GM23338 (cell line): ENCODE data around the gene ENTPD3. TPM values are rescaled to one million over a fixed set of nuclear protein-coding genes. Genes with fewer than 3 reads are reported as not detected.

Experiments used
- ATAC-seq: fragments of 200-7000 bp; cut with Tn5 transposase; 3 replicates; pipeline ENCODE4 v1.9.1; 2020
- DNase-seq: peaks from one replicate; pipeline ENCODE4 v3.0.0-alpha.2; 2015; ENCODE audit warnings: low spot score
- H2AFZ ChIP-seq: fragments of 200-600 bp; sonication (generic); 2 replicates; pipeline ENCODE4 v1.8.0; 2016; ENCODE audit warnings: antibody characterized with exemption, mild to moderate bottlenecking, moderate library complexity
- H3F3A ChIP-seq: fragments of 200-600 bp; sonication (generic); replicated peaks from 2 replicates; pipeline ENCODE4 v1.8.0; 2017; ENCODE audit warnings: antibody characterized with exemption, mixed run types, low read depth
- H3K27ac ChIP-seq: fragments of 200-600 bp; sonication (generic); 2 replicates; pipeline ENCODE4 v1.6.1; 2016; ENCODE audit warnings: low read depth
- H3K27me3 ChIP-seq: fragments of 200-600 bp; sonication (generic); 2 replicates; pipeline ENCODE4 v1.8.0; 2016; ENCODE audit warnings: mild to moderate bottlenecking, mixed run types, moderate library complexity; ENCODE audit not compliant: insufficient read depth
- H3K36me3 ChIP-seq: fragments of 200-600 bp; sonication (generic); 2 replicates; pipeline ENCODE4 v1.8.0; 2016; ENCODE audit warnings: mild to moderate bottlenecking; ENCODE audit not compliant: insufficient read depth
- H3K4me1 ChIP-seq: fragments of 200-600 bp; sonication (generic); 2 replicates; pipeline ENCODE4 v1.8.0; 2016; ENCODE audit warnings: mild to moderate bottlenecking, moderate library complexity; ENCODE audit not compliant: insufficient read depth
- H3K4me2 ChIP-seq: fragments of 200-600 bp; sonication (generic); 2 replicates; pipeline ENCODE4 v1.7.1; 2017; ENCODE audit warnings: mixed run types
- H3K4me3 ChIP-seq: fragments of 200-600 bp; sonication (generic); 2 replicates; pipeline ENCODE4 v1.6.1; 2016; ENCODE audit warnings: mixed run types
- H3K79me2 ChIP-seq: fragments of 200-600 bp; sonication (generic); replicated peaks from 2 replicates; pipeline ENCODE4 v1.8.0; 2017; ENCODE audit warnings: mild to moderate bottlenecking; ENCODE audit not compliant: insufficient read depth
- H3K9me2 ChIP-seq: fragments of 200-600 bp; sonication (generic); 2 replicates; pipeline ENCODE4 v1.8.0; 2017; ENCODE audit not compliant: insufficient read depth
- H4K20me1 ChIP-seq: fragments of 200-600 bp; sonication (generic); replicated peaks from 2 replicates; pipeline ENCODE4 v1.8.0; 2017; ENCODE audit warnings: mild to moderate bottlenecking; ENCODE audit not compliant: insufficient read depth
- H3K27ac Mint-ChIP-seq: 2 replicates; pipeline ENCODE4 v1.8.0; 2020; ENCODE audit warnings: inconsistent platforms, mild to moderate bottlenecking, moderate library complexity, mixed read lengths
- H3K27me3 Mint-ChIP-seq: 3 replicates; pipeline ENCODE4 v1.8.0; 2022; ENCODE audit warnings: low read depth, mild to moderate bottlenecking, moderate library complexity, mixed read lengths, inconsistent platforms; ENCODE audit not compliant: insufficient read depth, poor library complexity
- H3K36me3 Mint-ChIP-seq: 3 replicates; pipeline ENCODE4 v1.8.0; 2021; ENCODE audit warnings: low read depth, mild to moderate bottlenecking, inconsistent platforms, moderate library complexity, mixed read lengths
- H3K4me1 Mint-ChIP-seq: 3 replicates; pipeline ENCODE4 v1.8.0; 2020; ENCODE audit warnings: mild to moderate bottlenecking, inconsistent platforms, mixed read lengths
- H3K4me3 Mint-ChIP-seq: 3 replicates; pipeline ENCODE4 v1.8.0; 2021; ENCODE audit warnings: moderate library complexity, mild to moderate bottlenecking, inconsistent platforms, mixed read lengths
- H3K9me3 Mint-ChIP-seq: 3 replicates; pipeline ENCODE4 v1.8.0; 2020; ENCODE audit warnings: moderate library complexity, mild to moderate bottlenecking, inconsistent platforms, mixed read lengths
- CREB1 ChIP-seq: fragments of 250-450 bp; sonication (Bioruptor Pico); IDR thresholded peaks from 2 replicates; pipeline ENCODE4 v1.5.0; 2020; ENCODE audit warnings: low read depth, mild to moderate bottlenecking, moderate library complexity
- EZH2 ChIP-seq: fragments of 200-600 bp; sonication (generic); IDR thresholded peaks from one replicate; pipeline ENCODE4 v1.8.0; 2017; ENCODE audit warnings: antibody characterized with exemption, mild to moderate bottlenecking, low read depth; ENCODE audit not compliant: unreplicated experiment
- EZH2phosphoT487 ChIP-seq: fragments of 200-600 bp; sonication (generic); IDR thresholded peaks from one replicate; pipeline ENCODE4 v1.8.1; 2018; ENCODE audit warnings: antibody characterized with exemption; ENCODE audit not compliant: unreplicated experiment
- NANOG ChIP-seq: IDR thresholded peaks from 2 replicates; pipeline ENCODE4 v1.6.1; 2016; ENCODE audit warnings: antibody characterized with exemption, borderline replicate concordance
- POLR2AphosphoS5 ChIP-seq: IDR thresholded peaks from 2 replicates; pipeline ENCODE4 v1.6.1; 2016; ENCODE audit warnings: antibody characterized with exemption, low read depth
- STAT1 ChIP-seq: IDR thresholded peaks from one replicate; pipeline ENCODE4 v1.6.1; 2016; ENCODE audit warnings: antibody characterized with exemption; ENCODE audit not compliant: unreplicated experiment
- ZNF114 ChIP-seq: fragments of 250-450 bp; sonication (Bioruptor Pico); IDR thresholded peaks from 2 replicates; pipeline ENCODE4 v1.5.0; 2020; ENCODE audit warnings: mild to moderate bottlenecking, moderate library complexity
- polyA plus RNA-seq: library from polyadenylated mRNA; unstranded; fragments of >200 nt; fragmentation: Nextera tagmentation; extraction: Ambion mirVana; gene quantifications from 2 replicates; pipeline ENCODE4 v1.2.1, GENCODE V29; 2016
- total RNA-seq: library from RNA; depleted of rRNA; stranded (reverse); fragments of >200 nt; shearing (Covaris generic); gene quantifications from 2 replicates; pipeline ENCODE4 v1.2.3, GENCODE V29; 2014
- TF ChIP-seq, protein P1 (sequence below): IDR thresholded peaks from 2 replicates; pipeline ENCODE4 v1.6.1; 2016; ENCODE audit warnings: antibody characterized with exemption
- TF ChIP-seq, protein P2 (sequence below): IDR thresholded peaks from one replicate; pipeline ENCODE4 v1.6.1; 2018; ENCODE audit warnings: antibody characterized with exemption; ENCODE audit not compliant: unreplicated experiment

Gene ENTPD3
- total and polyA plus RNA-seq, 2 experiments from 2014 or later, result 0.32 to 0.63 TPM

DNA sequence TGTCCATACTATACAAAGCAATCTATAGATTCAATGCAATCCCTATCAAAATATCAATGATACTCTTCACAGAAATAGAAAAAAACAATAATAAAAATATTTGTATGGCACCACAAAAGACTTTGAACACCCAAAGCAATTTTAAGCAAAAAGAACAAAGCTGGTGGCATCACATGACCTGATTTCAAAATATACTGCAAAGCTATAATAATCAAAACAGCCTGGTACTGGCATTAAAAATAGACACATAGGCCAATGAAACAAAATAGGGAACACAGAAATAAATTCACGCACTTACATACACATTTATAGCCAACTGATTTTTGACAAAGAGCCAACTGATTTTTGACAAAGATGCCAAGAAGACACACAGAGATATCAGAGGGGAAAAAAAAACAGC, 9.2 kb upstream of the ENTPD3 start:
- Mint-ChIP-seq H3K4me3 (no peak overlapping the region), H3K4me1 (no peaks in the 10 kb centered on the region), H3K9me3 (peaks cover 2% of the 10 kb centered on the region; the same call in 1 of the 3 replicates), H3K27me3 (no peaks in the 10 kb centered on the region), H3K27ac (no peak overlapping the region), H3K36me3 (no peaks in the 10 kb centered on the region)
- Histone ChIP-seq H4K20me1 (no peaks in the 10 kb centered on the region), H3K4me2 (no peak overlapping the region), H2AFZ (no peak overlapping the region), H3K79me2 (no peaks in the 10 kb centered on the region), H3K36me3 (no peaks in the 10 kb centered on the region), H3K27me3 (no peaks in the 10 kb centered on the region), H3K27ac (no peak overlapping the region), H3K4me3 (no peak overlapping the region), H3K9me2 (no peaks in the 10 kb centered on the region), H3F3A (no peaks in the 10 kb centered on the region), H3K4me1 (no peaks in the 10 kb centered on the region)
- no peak for ATAC-seq
- DNase-seq, result no peak
- no peak for TF ChIP-seq ZNF114 (CRISPR knock-in tag)
- no peak for TF ChIP-seq EZH2
- TF ChIP-seq, protein P1, sequence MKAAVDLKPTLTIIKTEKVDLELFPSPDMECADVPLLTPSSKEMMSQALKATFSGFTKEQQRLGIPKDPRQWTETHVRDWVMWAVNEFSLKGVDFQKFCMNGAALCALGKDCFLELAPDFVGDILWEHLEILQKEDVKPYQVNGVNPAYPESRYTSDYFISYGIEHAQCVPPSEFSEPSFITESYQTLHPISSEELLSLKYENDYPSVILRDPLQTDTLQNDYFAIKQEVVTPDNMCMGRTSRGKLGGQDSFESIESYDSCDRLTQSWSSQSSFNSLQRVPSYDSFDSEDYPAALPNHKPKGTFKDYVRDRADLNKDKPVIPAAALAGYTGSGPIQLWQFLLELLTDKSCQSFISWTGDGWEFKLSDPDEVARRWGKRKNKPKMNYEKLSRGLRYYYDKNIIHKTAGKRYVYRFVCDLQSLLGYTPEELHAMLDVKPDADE, result no peak
- no peak for TF ChIP-seq NANOG
- no peak for TF ChIP-seq CREB1 (CRISPR knock-in tag)
- no peak for TF ChIP-seq POLR2AphosphoS5
- TF ChIP-seq EZH2phosphoT487, result no peak

DNA sequence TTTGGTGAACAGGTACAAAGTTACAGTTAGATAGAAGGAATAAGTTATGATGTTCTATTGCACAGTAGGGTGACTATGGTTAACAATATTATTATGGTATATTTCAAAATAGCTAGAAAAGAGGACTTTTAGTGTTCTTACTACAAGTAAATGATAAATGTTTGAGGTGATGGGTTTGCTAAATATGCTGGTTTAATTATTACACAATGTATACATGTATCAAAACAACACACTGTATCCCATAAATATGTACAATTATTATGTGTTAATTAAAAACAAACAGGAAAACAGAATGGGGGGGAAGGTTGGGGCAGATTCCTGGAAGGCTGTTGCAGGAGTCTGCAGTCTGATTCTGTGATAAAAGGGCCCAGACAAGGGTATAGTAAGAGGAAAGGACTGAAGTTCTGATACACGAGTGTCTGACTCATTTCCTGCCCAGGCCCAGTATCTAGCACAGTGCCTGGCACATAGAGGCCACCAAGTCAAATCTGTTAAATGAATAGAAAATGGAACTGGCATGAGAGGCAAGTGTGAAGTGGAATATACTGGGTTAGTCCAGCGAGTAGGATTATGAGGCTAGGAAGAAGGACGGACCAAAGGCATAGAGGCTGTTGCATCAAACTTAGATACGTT, 7.2 kb upstream of the ENTPD3 start:
- no peak overlapping the region for H2AFZ ChIP-seq
- H3K4me1 Mint-ChIP-seq, result no peaks in the 10 kb centered on the region; the same call in 2 of the 3 replicates
- no peak overlapping the region for H3K4me2 ChIP-seq
- H3K4me3 Mint-ChIP-seq, result no peak overlapping the region
- no peak for ATAC-seq
- no peaks in the 10 kb centered on the region for H3K27me3 ChIP-seq
- H3K9me2 ChIP-seq, result no peaks in the 10 kb centered on the region
- H3K27ac ChIP-seq, result no peak overlapping the region
- H3K36me3 Mint-ChIP-seq, result no peaks in the 10 kb centered on the region
- no peaks in the 10 kb centered on the region for H3K36me3 ChIP-seq
- H3K9me3 Mint-ChIP-seq, result peaks cover 2% of the 10 kb centered on the region; the same call in 1 of the 3 replicates
- H3K27ac Mint-ChIP-seq, result no peak overlapping the region
- H3F3A ChIP-seq, result no peaks in the 10 kb centered on the region
- no peaks in the 10 kb centered on the region for H3K4me1 ChIP-seq
- H3K27me3 Mint-ChIP-seq, result no peaks in the 10 kb centered on the region
- H3K4me3 ChIP-seq, result no peak overlapping the region
- H4K20me1 ChIP-seq, result no peaks in the 10 kb centered on the region
- DNase-seq, result no peak
- no peaks in the 10 kb centered on the region for H3K79me2 ChIP-seq
- TF ChIP-seq, protein P1, result no peak
- TF ChIP-seq STAT1, result no peak
- no peak for TF ChIP-seq CREB1 (CRISPR knock-in tag)
- TF ChIP-seq, protein P2, sequence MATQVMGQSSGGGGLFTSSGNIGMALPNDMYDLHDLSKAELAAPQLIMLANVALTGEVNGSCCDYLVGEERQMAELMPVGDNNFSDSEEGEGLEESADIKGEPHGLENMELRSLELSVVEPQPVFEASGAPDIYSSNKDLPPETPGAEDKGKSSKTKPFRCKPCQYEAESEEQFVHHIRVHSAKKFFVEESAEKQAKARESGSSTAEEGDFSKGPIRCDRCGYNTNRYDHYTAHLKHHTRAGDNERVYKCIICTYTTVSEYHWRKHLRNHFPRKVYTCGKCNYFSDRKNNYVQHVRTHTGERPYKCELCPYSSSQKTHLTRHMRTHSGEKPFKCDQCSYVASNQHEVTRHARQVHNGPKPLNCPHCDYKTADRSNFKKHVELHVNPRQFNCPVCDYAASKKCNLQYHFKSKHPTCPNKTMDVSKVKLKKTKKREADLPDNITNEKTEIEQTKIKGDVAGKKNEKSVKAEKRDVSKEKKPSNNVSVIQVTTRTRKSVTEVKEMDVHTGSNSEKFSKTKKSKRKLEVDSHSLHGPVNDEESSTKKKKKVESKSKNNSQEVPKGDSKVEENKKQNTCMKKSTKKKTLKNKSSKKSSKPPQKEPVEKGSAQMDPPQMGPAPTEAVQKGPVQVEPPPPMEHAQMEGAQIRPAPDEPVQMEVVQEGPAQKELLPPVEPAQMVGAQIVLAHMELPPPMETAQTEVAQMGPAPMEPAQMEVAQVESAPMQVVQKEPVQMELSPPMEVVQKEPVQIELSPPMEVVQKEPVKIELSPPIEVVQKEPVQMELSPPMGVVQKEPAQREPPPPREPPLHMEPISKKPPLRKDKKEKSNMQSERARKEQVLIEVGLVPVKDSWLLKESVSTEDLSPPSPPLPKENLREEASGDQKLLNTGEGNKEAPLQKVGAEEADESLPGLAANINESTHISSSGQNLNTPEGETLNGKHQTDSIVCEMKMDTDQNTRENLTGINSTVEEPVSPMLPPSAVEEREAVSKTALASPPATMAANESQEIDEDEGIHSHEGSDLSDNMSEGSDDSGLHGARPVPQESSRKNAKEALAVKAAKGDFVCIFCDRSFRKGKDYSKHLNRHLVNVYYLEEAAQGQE, result no peak
